Adrenal gland (tissue), 12 donors: ENCODE data around the gene TICRR. TPM values are rescaled to one million over a fixed set of nuclear protein-coding genes. Genes with fewer than 3 reads are reported as not detected.

Experiments used
- DNase-seq, 7 donors: peaks; one replicate each; pipeline ENCODE4 v3.0.0-alpha.2; 2019 to 2020
- H3K27ac ChIP-seq, 5 donors: fragments of 200-600 bp; sonication (generic) in 4 of 5; 1 replicate in 3 of 5; 2 replicates in 2 of 5; pipeline versions ENCODE4 v1.5.1 to v1.8.0; 2016 to 2020; ENCODE audit warnings: mild to moderate bottlenecking in 1 of 5
- H3K27me3 ChIP-seq: fragments of 200-600 bp; 2 replicates; pipeline ENCODE4 v1.8.0; 2021
- H3K36me3 ChIP-seq, 2 donors: fragments of 200-600 bp; replicated peaks in 1 of 2; 1 replicate in 1 of 2; 2 replicates in 1 of 2; pipeline versions ENCODE4 v1.5.1 to v1.8.0; 2018 to 2022
- H3K4me1 ChIP-seq, 2 donors: fragments of 200-600 bp; replicated peaks in 1 of 2; 1 replicate in 1 of 2; 2 replicates in 1 of 2; pipeline versions ENCODE4 v1.5.1 to v1.8.0; 2018 to 2021
- H3K4me3 ChIP-seq, 4 donors: fragments of 200-600 bp; sonication (generic) in 3 of 4; one replicate each; pipeline ENCODE4 v1.5.1; 2016 to 2018
- H3K9me3 ChIP-seq, 3 donors: fragments of 200-600 bp; sonication (generic) in 1 of 3; replicated peaks in 1 of 3; 1 replicate in 2 of 3; 2 replicates in 1 of 3; pipeline versions ENCODE4 v1.5.1 to v1.8.0; 2016 to 2021
- POLR2A ChIP-seq, 2 donors: fragments of 450-650 bp; IDR thresholded peaks; one replicate each; pipeline ENCODE4 v1.6.1; 2017; ENCODE audit warnings: antibody characterized with exemption in 2 of 2, mild to moderate bottlenecking in 2 of 2, moderate library complexity in 1 of 2
- WGBS, 4 donors: extraction: QIAGEN DNeasy Blood & Tissue Kit in 2 of 4; methylation state at CpG; one replicate each; pipeline versions ENCODE4 v1.1.5 to v1.1.7; 2013 to 2017; 5-methylcytosine and 5-hydroxymethylcytosine counted together
- intact Hi-C, 2 donors: fragments of 100-400 bp; cut with DNase I; formaldehyde crosslinking; loops; one replicate each; pipeline versions ENCODE4 v1.14.1 to v1.15.0; 2022 to 2023
- polyA plus RNA-seq, 3 donors: library from polyadenylated mRNA; stranded (reverse); fragments of 200-250 nt in 2 of 3; fragments of 350-450 nt in 1 of 3; fragmentation: Illumina TruSeq in 1 of 3; extraction: RNeasy Lipid Tissue Mini Kit (QIAGEN cat#74804) in 1 of 3; gene quantifications; one replicate each; pipeline ENCODE4 v1.2.3, GENCODE V29; 2013 to 2014
- total RNA-seq, 9 donors: library from RNA; depleted of rRNA in 4 of 9; stranded (reverse); fragments of >200 nt in 4 of 9; fragments of 120-200 nt in 1 of 9; fragmentation: NEBNext Ultra II Directional in 1 of 9; extraction: Animal tissue kit (Norgen Biotek cat#: 25700) in 1 of 9; gene quantifications; one replicate each; pipeline versions ENCODE4 v1.1.0 to v1.2.4, GENCODE V29; 2013 to 2023
- TF ChIP-seq, protein P1 (sequence below), 6 experiments: fragments of 450-650 bp in 4 of 6; fragments of 200-600 bp in 2 of 6; sonication (generic) in 1 of 6; IDR thresholded peaks; 1 replicate in 5 of 6; 2 replicates in 1 of 6; pipeline versions ENCODE4 v1.5.1 to v1.8.0; 2016 to 2021; ENCODE audit warnings: antibody characterized with exemption in 6 of 6, mild to moderate bottlenecking in 2 of 6, moderate library complexity in 1 of 6
- donor health status: healthy with polysubstance abuse.
- donor health status: Bipolar disorder and iron deficiency.
- donor health status: DM: yes; HTN: yes; CAD: no.
- donor health status: DM: no; HTN: no; CAD: no.
- donor health status: DM: no; HTN: no; CAD: no.
- donor health status: DM: yes; HTN: yes; CAD: no.

Gene TICRR
- total and polyA plus RNA-seq, 12 donors, result 0.10 to 2.4 (median 0.19) TPM; not detected in 1

GRCh38 chr15:89556413-89557262 lies 18.6 kb upstream of the TICRR start:
- Histone ChIP-seq H3K36me3 (no peaks in the 10 kb centered on the region), H3K4me3 (no peak overlapping the region)

GRCh38 chr15:89559769-89560264 lies 15.5 kb upstream of the TICRR start:
- TF ChIP-seq POLR2A (IDR thresholded peaks at IDR 0.05), result no peak
- TF ChIP-seq, protein P1, sequence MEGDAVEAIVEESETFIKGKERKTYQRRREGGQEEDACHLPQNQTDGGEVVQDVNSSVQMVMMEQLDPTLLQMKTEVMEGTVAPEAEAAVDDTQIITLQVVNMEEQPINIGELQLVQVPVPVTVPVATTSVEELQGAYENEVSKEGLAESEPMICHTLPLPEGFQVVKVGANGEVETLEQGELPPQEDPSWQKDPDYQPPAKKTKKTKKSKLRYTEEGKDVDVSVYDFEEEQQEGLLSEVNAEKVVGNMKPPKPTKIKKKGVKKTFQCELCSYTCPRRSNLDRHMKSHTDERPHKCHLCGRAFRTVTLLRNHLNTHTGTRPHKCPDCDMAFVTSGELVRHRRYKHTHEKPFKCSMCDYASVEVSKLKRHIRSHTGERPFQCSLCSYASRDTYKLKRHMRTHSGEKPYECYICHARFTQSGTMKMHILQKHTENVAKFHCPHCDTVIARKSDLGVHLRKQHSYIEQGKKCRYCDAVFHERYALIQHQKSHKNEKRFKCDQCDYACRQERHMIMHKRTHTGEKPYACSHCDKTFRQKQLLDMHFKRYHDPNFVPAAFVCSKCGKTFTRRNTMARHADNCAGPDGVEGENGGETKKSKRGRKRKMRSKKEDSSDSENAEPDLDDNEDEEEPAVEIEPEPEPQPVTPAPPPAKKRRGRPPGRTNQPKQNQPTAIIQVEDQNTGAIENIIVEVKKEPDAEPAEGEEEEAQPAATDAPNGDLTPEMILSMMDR (IDR thresholded peaks at IDR 0.05), result no peak
- intact Hi-C loops, result no loop called here
- H3K27me3 ChIP-seq, result peaks cover 14% of the 10 kb centered on the region
- H3K9me3 ChIP-seq, result no peaks in the 10 kb centered on the region
- no peak overlapping the region for H3K27ac ChIP-seq
- H3K4me1 ChIP-seq, result no peaks in the 10 kb centered on the region
- WGBS, 4 donors, result 66 to 79% (median 73%) methylated on average over 3 to 5 of the region's 5 CpGs
- no peak for DNase-seq
- no peak overlapping the region for H3K4me3 ChIP-seq
- H3K36me3 ChIP-seq, result no peaks in the 10 kb centered on the region

More at GRCh38 chr15:89556413-89557262, 18.6 kb upstream of the TICRR start:
- H3K27me3 ChIP-seq, result peaks cover 14% of the 10 kb centered on the region
- intact Hi-C loops, result no loop called here
- H3K4me1 ChIP-seq, result no peaks in the 10 kb centered on the region
- peak; percentile 46 to 75 (median 58) for DNase-seq
- H3K9me3 ChIP-seq, result no peaks in the 10 kb centered on the region
- no peak for TF ChIP-seq POLR2A (IDR thresholded peaks at IDR 0.05)
- TF ChIP-seq, protein P1 (IDR thresholded peaks at IDR 0.05), result peak; percentile 43 to 82 (median 56)
- 30 to 45% (median 41%) methylated on average over 8 to 9 of the region's 9 CpGs for WGBS, 4 donors
- no peak overlapping the region for H3K27ac ChIP-seq

GRCh38 chr15:89566181-89566580 lies 9.1 kb upstream of the TICRR start:
- H3K36me3 ChIP-seq, result no peaks in the 10 kb centered on the region
- H3K27ac ChIP-seq, result no peak overlapping the region
- DNase-seq, result no peak
- no peak for TF ChIP-seq POLR2A (IDR thresholded peaks at IDR 0.05)
- TF ChIP-seq, protein P1 (IDR thresholded peaks at IDR 0.05), result no peak
- WGBS, 4 donors, result 68 to 73% (median 70%) methylated on average over 7 of the region's 7 CpGs
- intact Hi-C loops, result no loop called here
- H3K4me1 ChIP-seq, result no peaks in the 10 kb centered on the region
- no peaks in the 10 kb centered on the region for H3K9me3 ChIP-seq
- H3K27me3 ChIP-seq, result no peaks in the 10 kb centered on the region
- no peak overlapping the region for H3K4me3 ChIP-seq

DNA sequence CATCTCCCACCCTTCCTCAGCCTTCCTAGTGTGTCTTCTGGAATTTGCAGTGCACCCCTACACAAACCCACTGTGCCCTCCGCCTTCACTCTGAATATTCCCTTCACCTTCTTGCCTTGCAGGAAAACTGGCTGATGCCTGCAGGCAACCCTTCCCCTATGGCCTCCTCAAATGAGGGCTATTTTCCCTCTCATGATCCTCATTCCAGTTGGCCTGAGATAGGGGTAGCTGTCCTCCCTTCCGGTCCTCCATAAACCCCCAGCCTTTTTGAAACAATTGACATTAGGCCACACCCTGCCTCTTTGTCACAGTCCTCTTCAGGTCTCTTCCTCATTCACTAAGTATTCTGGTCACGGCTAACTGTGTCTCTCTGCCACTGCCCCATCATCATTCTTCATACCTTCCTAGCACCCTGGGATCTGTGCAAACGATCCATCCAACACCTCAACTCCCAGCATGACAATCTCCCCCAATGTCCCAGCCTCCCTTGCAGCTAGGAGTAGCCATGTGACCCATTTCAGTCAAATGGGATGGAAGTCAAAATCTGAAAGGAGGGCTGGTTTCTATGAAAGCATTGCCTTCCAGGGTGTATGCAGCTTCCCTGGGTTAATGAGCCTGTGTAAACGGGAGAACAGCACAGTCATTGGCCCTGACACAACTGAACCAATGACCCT lies 8.5 kb upstream of the TICRR start:
- no peaks in the 10 kb centered on the region for H3K36me3 ChIP-seq
- intact Hi-C loops, result no loop called here
- no peaks in the 10 kb centered on the region for H3K9me3 ChIP-seq
- 76 to 86% (median 82%) methylated on average over 5 of the region's 5 CpGs for whole genome bisulfite sequencing, 4 donors
- TF ChIP-seq POLR2A (IDR thresholded peaks at IDR 0.05), result no peak
- TF ChIP-seq, protein P1 (IDR thresholded peaks at IDR 0.05), result no peak
- DNase-seq, result no peak
- H3K4me1 ChIP-seq, result no peaks in the 10 kb centered on the region
- no peak overlapping the region for H3K27ac ChIP-seq
- H3K27me3 ChIP-seq, result no peaks in the 10 kb centered on the region
- no peak overlapping the region for H3K4me3 ChIP-seq
